ENCODE data around the gene SH3RF3. TPM values are rescaled to one million over a fixed set of nuclear protein-coding genes. Genes with fewer than 3 reads are reported as not detected.

SH3RF3 gene
- total RNA-seq, 1 experiment from 2014 or later = 4.9 TPM

DNA sequence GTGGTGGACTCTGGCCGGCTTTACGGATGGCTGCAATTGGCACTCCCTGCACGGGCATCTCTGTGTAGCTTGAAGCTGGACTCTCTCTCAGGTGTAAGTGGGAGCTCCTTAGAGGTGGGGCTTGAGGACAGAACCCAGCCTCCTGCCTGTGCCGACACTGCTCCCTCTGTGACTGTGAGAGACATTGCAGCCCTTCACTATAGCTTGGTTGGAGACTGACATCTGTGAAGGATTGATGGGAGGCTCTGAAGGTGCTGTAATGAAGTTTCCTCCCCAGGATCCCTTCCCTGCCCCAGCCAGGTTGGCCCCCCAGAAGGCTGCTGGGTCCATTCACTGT is 166.7 kb downstream of the SH3RF3 start:
- ChIA-PET POLR2A (no interaction called here), CTCF (no interaction called here)
- Histone ChIP-seq H3K27ac (ENCODE audit: low read length) (no peak overlapping the region), H3K9me3 (ENCODE audit: control insufficient read depth, insufficient read depth, low read depth, low read length) (no peaks in the 10 kb centered on the region), H3K36me3 (ENCODE audit: control insufficient read depth, insufficient read depth, low read length) (no peaks in the 10 kb centered on the region), H3K27me3 (ENCODE audit: control insufficient read depth, insufficient read depth, low read length) (no peaks in the 10 kb centered on the region; the same call in 1 of the 2 replicates), H3K4me1 (ENCODE audit: control insufficient read depth, insufficient read depth, low read length) (no peaks in the 10 kb centered on the region; the same call in 1 of the 2 replicates), H3K4me3 (ENCODE audit: low read depth in 2 of 2, low read length in 2 of 2) (no peak overlapping the region)
- ATAC-seq = peak; percentile 60
- TF ChIP-seq SIN3A (IDR thresholded peaks at IDR 0.05; ENCODE audit: borderline replicate concordance, insufficient read depth, low read depth, low read length) = no peak
- TF ChIP-seq POLR2AphosphoS5 (IDR thresholded peaks at IDR 0.05; ENCODE audit: low read depth, low read length) = no peak
- TF ChIP-seq TCF7L2 (IDR thresholded peaks at IDR 0.05; ENCODE audit: low read depth, low read length) = no peak
- TF ChIP-seq, protein P1, sequence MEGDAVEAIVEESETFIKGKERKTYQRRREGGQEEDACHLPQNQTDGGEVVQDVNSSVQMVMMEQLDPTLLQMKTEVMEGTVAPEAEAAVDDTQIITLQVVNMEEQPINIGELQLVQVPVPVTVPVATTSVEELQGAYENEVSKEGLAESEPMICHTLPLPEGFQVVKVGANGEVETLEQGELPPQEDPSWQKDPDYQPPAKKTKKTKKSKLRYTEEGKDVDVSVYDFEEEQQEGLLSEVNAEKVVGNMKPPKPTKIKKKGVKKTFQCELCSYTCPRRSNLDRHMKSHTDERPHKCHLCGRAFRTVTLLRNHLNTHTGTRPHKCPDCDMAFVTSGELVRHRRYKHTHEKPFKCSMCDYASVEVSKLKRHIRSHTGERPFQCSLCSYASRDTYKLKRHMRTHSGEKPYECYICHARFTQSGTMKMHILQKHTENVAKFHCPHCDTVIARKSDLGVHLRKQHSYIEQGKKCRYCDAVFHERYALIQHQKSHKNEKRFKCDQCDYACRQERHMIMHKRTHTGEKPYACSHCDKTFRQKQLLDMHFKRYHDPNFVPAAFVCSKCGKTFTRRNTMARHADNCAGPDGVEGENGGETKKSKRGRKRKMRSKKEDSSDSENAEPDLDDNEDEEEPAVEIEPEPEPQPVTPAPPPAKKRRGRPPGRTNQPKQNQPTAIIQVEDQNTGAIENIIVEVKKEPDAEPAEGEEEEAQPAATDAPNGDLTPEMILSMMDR (IDR thresholded peaks at IDR 0.05) = no peak
- TF ChIP-seq, protein P2, sequence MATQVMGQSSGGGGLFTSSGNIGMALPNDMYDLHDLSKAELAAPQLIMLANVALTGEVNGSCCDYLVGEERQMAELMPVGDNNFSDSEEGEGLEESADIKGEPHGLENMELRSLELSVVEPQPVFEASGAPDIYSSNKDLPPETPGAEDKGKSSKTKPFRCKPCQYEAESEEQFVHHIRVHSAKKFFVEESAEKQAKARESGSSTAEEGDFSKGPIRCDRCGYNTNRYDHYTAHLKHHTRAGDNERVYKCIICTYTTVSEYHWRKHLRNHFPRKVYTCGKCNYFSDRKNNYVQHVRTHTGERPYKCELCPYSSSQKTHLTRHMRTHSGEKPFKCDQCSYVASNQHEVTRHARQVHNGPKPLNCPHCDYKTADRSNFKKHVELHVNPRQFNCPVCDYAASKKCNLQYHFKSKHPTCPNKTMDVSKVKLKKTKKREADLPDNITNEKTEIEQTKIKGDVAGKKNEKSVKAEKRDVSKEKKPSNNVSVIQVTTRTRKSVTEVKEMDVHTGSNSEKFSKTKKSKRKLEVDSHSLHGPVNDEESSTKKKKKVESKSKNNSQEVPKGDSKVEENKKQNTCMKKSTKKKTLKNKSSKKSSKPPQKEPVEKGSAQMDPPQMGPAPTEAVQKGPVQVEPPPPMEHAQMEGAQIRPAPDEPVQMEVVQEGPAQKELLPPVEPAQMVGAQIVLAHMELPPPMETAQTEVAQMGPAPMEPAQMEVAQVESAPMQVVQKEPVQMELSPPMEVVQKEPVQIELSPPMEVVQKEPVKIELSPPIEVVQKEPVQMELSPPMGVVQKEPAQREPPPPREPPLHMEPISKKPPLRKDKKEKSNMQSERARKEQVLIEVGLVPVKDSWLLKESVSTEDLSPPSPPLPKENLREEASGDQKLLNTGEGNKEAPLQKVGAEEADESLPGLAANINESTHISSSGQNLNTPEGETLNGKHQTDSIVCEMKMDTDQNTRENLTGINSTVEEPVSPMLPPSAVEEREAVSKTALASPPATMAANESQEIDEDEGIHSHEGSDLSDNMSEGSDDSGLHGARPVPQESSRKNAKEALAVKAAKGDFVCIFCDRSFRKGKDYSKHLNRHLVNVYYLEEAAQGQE (IDR thresholded peaks at IDR 0.05; ENCODE audit: insufficient read depth in 1 of 2, low read depth in 2 of 2, low read length in 1 of 2) = no peak
- DNase-seq (ENCODE audit: low read depth, low spot score) = no peak
- no TSS peak for BruUV-seq (replicated peaks)
- in situ Hi-C loops (cut with HindIII; ENCODE audit: low pct_unique_long_range_greater_than_20kb, low sequenced_read_pairs) (no loop called here), intact Hi-C loops (cut with micrococcal nuclease; ENCODE audit: unreplicated experiment) (no loop called here)

DNA sequence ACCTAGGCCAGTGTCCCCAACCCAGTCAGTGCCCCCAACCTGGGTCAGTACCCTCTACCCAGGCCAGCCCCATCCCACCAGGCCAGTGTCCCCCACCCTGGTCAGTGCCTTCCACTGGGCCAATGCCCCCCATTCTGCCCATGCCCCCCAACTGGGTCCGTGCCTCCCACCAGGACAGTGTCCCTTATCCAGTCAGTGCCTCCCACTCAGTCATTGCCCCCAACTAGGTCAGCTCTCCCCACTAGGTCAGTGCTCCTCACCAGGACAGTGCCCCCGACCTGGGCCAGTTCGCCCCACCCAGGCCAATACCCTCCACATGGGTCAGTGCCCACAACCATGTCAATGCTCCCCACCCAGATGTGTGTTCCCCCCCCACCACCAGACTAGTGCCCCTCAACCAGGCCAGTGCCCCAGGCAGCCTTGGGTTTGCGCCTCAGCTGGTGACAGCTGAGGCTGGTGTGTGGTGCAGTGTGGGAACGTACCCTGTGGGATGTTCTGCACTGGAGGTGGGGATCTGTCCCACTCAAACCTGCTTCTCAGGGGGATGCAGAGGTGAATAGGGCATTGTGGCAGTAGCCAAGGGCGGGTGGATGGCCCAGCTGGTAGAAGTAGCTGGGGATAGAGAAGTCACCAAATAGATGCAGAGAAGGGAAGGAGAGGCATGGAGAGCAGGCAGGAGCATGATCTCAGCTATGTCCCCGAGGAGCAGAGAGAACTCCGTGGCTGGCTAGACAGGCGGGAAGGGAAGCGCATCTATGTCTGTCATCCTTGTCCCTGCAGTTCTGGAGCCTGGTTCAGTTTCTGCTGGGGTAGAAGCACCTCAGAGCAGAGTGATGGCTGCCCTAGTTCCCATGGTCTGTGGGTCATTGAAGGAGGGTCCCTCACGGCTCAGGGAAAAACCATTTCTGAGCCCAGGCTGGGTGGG is 168.8 kb downstream of the SH3RF3 start:
- in situ Hi-C loops (cut with HindIII; ENCODE audit: low pct_unique_long_range_greater_than_20kb, low sequenced_read_pairs) (no loop called here), intact Hi-C loops (cut with micrococcal nuclease; ENCODE audit: unreplicated experiment) (no loop called here)
- ATAC-seq (no peak), DNase-seq (ENCODE audit: low read depth, low spot score) (no peak)
- Histone ChIP-seq H3K4me1 (ENCODE audit: control insufficient read depth, insufficient read depth, low read length) (no peaks in the 10 kb centered on the region), H3K9me3 (ENCODE audit: control insufficient read depth, insufficient read depth, low read depth, low read length) (no peaks in the 10 kb centered on the region), H3K27me3 (ENCODE audit: control insufficient read depth, insufficient read depth, low read length) (no peaks in the 10 kb centered on the region), H3K36me3 (ENCODE audit: control insufficient read depth, insufficient read depth, low read length) (no peaks in the 10 kb centered on the region), H3K4me3 (ENCODE audit: low read depth in 2 of 2, low read length in 2 of 2) (no peak overlapping the region), H3K27ac (ENCODE audit: low read length) (no peak overlapping the region)
- POLR2A ChIA-PET = no interaction called here
- BruUV-seq (replicated peaks) = no TSS peak
- CTCF ChIA-PET = no interaction called here
- TF ChIP-seq SIN3A (IDR thresholded peaks at IDR 0.05; ENCODE audit: borderline replicate concordance, insufficient read depth, low read depth, low read length) = no peak
- TF ChIP-seq TCF7L2 (IDR thresholded peaks at IDR 0.05; ENCODE audit: low read depth, low read length) = no peak
- TF ChIP-seq, protein P1 (IDR thresholded peaks at IDR 0.05) = no peak
- TF ChIP-seq, protein P2 (IDR thresholded peaks at IDR 0.05; ENCODE audit: insufficient read depth in 1 of 2, low read depth in 2 of 2, low read length in 1 of 2) = no peak
- no peak for TF ChIP-seq POLR2AphosphoS5 (IDR thresholded peaks at IDR 0.05; ENCODE audit: low read depth, low read length)

Measured in Panc1 (cell line).